HEK293T (cell line): ENCODE results near the gene WDR83.
"Not testable (repeated sequence)": the region's sequence is repeated elsewhere in the genome, so short reads cannot be mapped to it uniquely, and the experiment has no call there.

Source experiments
- CTCF ChIA-PET: fragments of 350-600 bp; formaldehyde crosslinking; extraction: SDS; loops from one replicate; lab custom pipeline; 2021; ENCODE audit warnings: antibody characterized with exemption, inconsistent platforms; lab: Yijun Ruan, JAX
- POLR2A ChIA-PET: fragments of 350-600 bp; formaldehyde crosslinking; extraction: SDS; loops from one replicate; lab custom pipeline; 2020; ENCODE audit warnings: antibody characterized with exemption, inconsistent platforms; lab: Yijun Ruan, JAX
- DNase-seq: peaks from one replicate; pipeline ENCODE4 v3.0.0; 2012; ENCODE audit warnings: mixed read lengths; ENCODE audit errors: extremely low spot score
- ARNT ChIP-seq: fragments of 450-650 bp; IDR thresholded peaks from 2 replicates; pipeline ENCODE4 v1.6.1; 2017; ENCODE audit warnings: mild to moderate bottlenecking
- BHLHE40 ChIP-seq: fragments of 450-650 bp; IDR thresholded peaks from 2 replicates; pipeline ENCODE4 v1.6.1; 2016; ENCODE audit warnings: mild to moderate bottlenecking, moderate library complexity, borderline replicate concordance
- CTBP1 ChIP-seq: fragments of 450-650 bp; IDR thresholded peaks from 2 replicates; pipeline ENCODE4 v1.6.1; 2016; ENCODE audit warnings: borderline replicate concordance
- ELF4 ChIP-seq: fragments of 450-650 bp; IDR thresholded peaks from 2 replicates; pipeline ENCODE4 v1.6.1; 2017; ENCODE audit warnings: antibody characterized with exemption
- FOXA1 ChIP-seq: fragments of 450-650 bp; IDR thresholded peaks from 2 replicates; pipeline ENCODE4 v1.6.1; 2016; ENCODE audit warnings: mild to moderate bottlenecking
- FOXK2 ChIP-seq: fragments of 450-650 bp; IDR thresholded peaks from 2 replicates; pipeline ENCODE4 v1.6.1; 2016; ENCODE audit warnings: mild to moderate bottlenecking
- FOXM1 ChIP-seq: fragments of 450-650 bp; IDR thresholded peaks from 2 replicates; pipeline ENCODE4 v1.6.1; 2017; ENCODE audit warnings: mild to moderate bottlenecking, borderline replicate concordance
- HDGF ChIP-seq: fragments of 450-650 bp; IDR thresholded peaks from 2 replicates; pipeline ENCODE4 v1.6.1; 2017; ENCODE audit warnings: antibody characterized with exemption, borderline replicate concordance
- L3MBTL2 ChIP-seq: fragments of 450-650 bp; conservative IDR thresholded peaks from 2 replicates; pipeline ENCODE4 v1.6.1; 2016; ENCODE audit warnings: mild to moderate bottlenecking
- LEF1 ChIP-seq: fragments of 450-650 bp; IDR thresholded peaks from 2 replicates; pipeline ENCODE4 v1.6.1; 2017; ENCODE audit warnings: mild to moderate bottlenecking, borderline replicate concordance
- NFRKB ChIP-seq: fragments of 450-650 bp; IDR thresholded peaks from 2 replicates; pipeline ENCODE4 v1.6.1; 2016; ENCODE audit warnings: mild to moderate bottlenecking, moderate library complexity
- PKNOX1 ChIP-seq: fragments of 450-650 bp; IDR thresholded peaks from 2 replicates; pipeline ENCODE4 v1.6.1; 2016
- SP1 ChIP-seq: fragments of 450-650 bp; IDR thresholded peaks from 2 replicates; pipeline ENCODE4 v1.6.1; 2017
- SUZ12 ChIP-seq: fragments of 450-650 bp; IDR thresholded peaks from 2 replicates; pipeline ENCODE4 v1.6.1; 2016; ENCODE audit warnings: mild to moderate bottlenecking
- TARDBP ChIP-seq: fragments of 450-650 bp; IDR thresholded peaks from 2 replicates; pipeline ENCODE4 v1.6.1; 2016
- ZNF384 ChIP-seq: fragments of 450-650 bp; IDR thresholded peaks from 2 replicates; pipeline ENCODE4 v1.6.1; 2016

The WDR83 gene

GRCh38 chr19:12676384-12676792, 9.8 kb downstream of the WDR83 start:
- DNase-seq, result peak; percentile 79
- ChIA-PET CTCF (interaction anchor here (0.8 kb wide), 2 partner anchors 289 to 514 kb away, joined by 3 read pairs; no protein-coding TSS in a partner anchor), POLR2A (no interaction called here)
- no peak for TF ChIP-seq BHLHE40
- TF ChIP-seq SP1, result no peak
- TF ChIP-seq FOXK2, result no peak
- TF ChIP-seq HDGF, result no peak
- TF ChIP-seq L3MBTL2, result no peak
- no peak for TF ChIP-seq TARDBP
- no peak for TF ChIP-seq ZNF384
- TF ChIP-seq PKNOX1, result no peak
- no peak for TF ChIP-seq CTBP1
- no peak for TF ChIP-seq LEF1
- TF ChIP-seq ARNT, result no peak
- no peak for TF ChIP-seq SUZ12
- no peak for TF ChIP-seq NFRKB
- TF ChIP-seq FOXM1, result no peak
- TF ChIP-seq ELF4, result no peak
- no peak for TF ChIP-seq FOXA1

GRCh38 chr19:12676928-12677327, 10.3 kb downstream of the WDR83 start:
- no peak for DNase-seq
- TF ChIP-seq L3MBTL2, result no peak
- TF ChIP-seq FOXA1, result no peak
- TF ChIP-seq ELF4, result no peak
- TF ChIP-seq PKNOX1, result no peak
- no peak for TF ChIP-seq SP1
- no peak for TF ChIP-seq CTBP1
- TF ChIP-seq BHLHE40, result no peak
- no peak for TF ChIP-seq TARDBP
- TF ChIP-seq NFRKB, result no peak
- no peak for TF ChIP-seq FOXM1
- no peak for TF ChIP-seq LEF1
- no peak for TF ChIP-seq SUZ12
- no peak for TF ChIP-seq HDGF
- no peak for TF ChIP-seq FOXK2
- no peak for TF ChIP-seq ARNT
- no peak for TF ChIP-seq ZNF384
- ChIA-PET CTCF (interaction anchor here (0.8 kb wide), 2 partner anchors 288 to 515 kb away, joined by 3 read pairs; no protein-coding TSS in a partner anchor), POLR2A (interaction anchor here (2.0 kb wide), 1 partner anchor 8 kb away, joined by 7 read pairs; a partner anchor contains a TSS)

- ChIA-PET POLR2A (interaction anchor here (2.0 kb wide), 1 partner anchor 9 kb away, joined by 7 read pairs; a partner anchor contains a TSS), CTCF (interaction anchor here (0.6 kb wide), 2 partner anchors 88 to 473 kb away, joined by 3 to 5 read pairs; no protein-coding TSS in a partner anchor)
- not testable (repeated sequence) for DNase-seq
These were observed 11.4 kb downstream of the WDR83 start for GRCh38 chr19:12678039-12678438.

GRCh38 chr19:12680034-12680433, 13.4 kb downstream of the WDR83 start:
- TF ChIP-seq BHLHE40, result no peak
- TF ChIP-seq L3MBTL2, result no peak
- TF ChIP-seq TARDBP, result no peak
- TF ChIP-seq LEF1, result no peak
- TF ChIP-seq ELF4, result no peak
- POLR2A ChIA-PET, result interaction anchor here (1.2 to 1.5 kb wide), 3 partner anchors 13 to 57 kb away, joined by 3 to 8 read pairs (median 4); partner anchors contain the start of gene GET3
- CTCF ChIA-PET, result no interaction called here
- DNase-seq, result no peak

- TF ChIP-seq PKNOX1, result peak; percentile 46
- no peak for TF ChIP-seq SUZ12
- TF ChIP-seq ZNF384, result peak; percentile 99
- TF ChIP-seq CTBP1, result no peak
- no peak for TF ChIP-seq SP1
- peak; percentile 79 for TF ChIP-seq ELF4
- TF ChIP-seq LEF1, result no peak
- TF ChIP-seq L3MBTL2, result peak; percentile 94
- no peak; the same call in 1 of the 2 replicates for TF ChIP-seq NFRKB
- TF ChIP-seq HDGF, result 0 out of 2 replicates have a peak, but pooled peaks have one; percentile 10
- no peak for TF ChIP-seq FOXM1
- TF ChIP-seq TARDBP, result no peak
- no peak for TF ChIP-seq ARNT
- TF ChIP-seq BHLHE40, result no peak
- TF ChIP-seq FOXK2, result no peak
- no peak for TF ChIP-seq FOXA1
- POLR2A ChIA-PET, result interaction anchor here (0.6 to 1.9 kb wide), 17 partner anchors 9 to 192 kb away, joined by 3 to 9 read pairs (median 4); partner anchors contain the start of genes FBXW9, GET3, MAN2B1 and TNPO2
- peak; percentile 88 for DNase-seq
- CTCF ChIA-PET, result interaction anchor here (0.7 to 1.0 kb wide), 2 partner anchors 9 to 79 kb away, joined by 5 to 7 read pairs; no protein-coding TSS in a partner anchor
These were observed 14.7 kb downstream of the WDR83 start, which contains the start of gene DHPS for GRCh38 chr19:12681074-12681987. DHPS (minus strand) TSS chr19:12681880; CDS start chr19:12681766, 114 bp downstream.

- no peak for DNase-seq
- TF ChIP-seq SP1 (no peak), SUZ12 (no peak), PKNOX1 (peak; percentile 68)
- ChIA-PET POLR2A (interaction anchor here (1.1 to 1.3 kb wide), 2 partner anchors 18 to 75 kb away, joined by 3 to 4 read pairs; partner anchors contain the start of genes ZNF490 and ZNF791), CTCF (interaction anchor here (0.6 kb wide), 1 partner anchor 162 kb away, joined by 3 read pairs; no protein-coding TSS in a partner anchor)
These were observed 19.2 kb downstream of the WDR83 start for GRCh38 chr19:12685831-12686230.
